Memory B cell (primary cell): ENCODE measurements around the gene LARP1.

Experiments
- ATAC-seq: fragments of 150-1000 bp; cut with Tn5 transposase; 2 replicates; pipeline ENCODE4 v1.10.0; 2021; ENCODE audit warnings: low read depth, mild to moderate bottlenecking, moderate library complexity
- DNase-seq, 2 donors: peaks; one replicate each; pipeline ENCODE4 v3.0.0; 2022; ENCODE audit warnings: low spot score in 2 of 2
- H3K27ac Mint-ChIP-seq: one replicate; pipeline ENCODE4 v1.8.0; 2022; ENCODE audit warnings: mild to moderate bottlenecking, moderate library complexity, mixed read lengths
- H3K27me3 Mint-ChIP-seq: one replicate; pipeline ENCODE4 v1.8.0; 2022; ENCODE audit warnings: mixed read lengths
- H3K36me3 Mint-ChIP-seq: one replicate; pipeline ENCODE4 v1.8.0; 2022; ENCODE audit warnings: mild to moderate bottlenecking, mixed read lengths
- H3K4me1 Mint-ChIP-seq: one replicate; pipeline ENCODE4 v1.8.0; 2022; ENCODE audit warnings: mixed read lengths
- H3K4me3 Mint-ChIP-seq: one replicate; pipeline ENCODE4 v1.8.0; 2022; ENCODE audit warnings: mild to moderate bottlenecking, moderate library complexity, mixed read lengths
- H3K9me3 Mint-ChIP-seq: one replicate; pipeline ENCODE4 v1.8.0; 2022; ENCODE audit warnings: mixed read lengths

LARP1 gene

DNA sequence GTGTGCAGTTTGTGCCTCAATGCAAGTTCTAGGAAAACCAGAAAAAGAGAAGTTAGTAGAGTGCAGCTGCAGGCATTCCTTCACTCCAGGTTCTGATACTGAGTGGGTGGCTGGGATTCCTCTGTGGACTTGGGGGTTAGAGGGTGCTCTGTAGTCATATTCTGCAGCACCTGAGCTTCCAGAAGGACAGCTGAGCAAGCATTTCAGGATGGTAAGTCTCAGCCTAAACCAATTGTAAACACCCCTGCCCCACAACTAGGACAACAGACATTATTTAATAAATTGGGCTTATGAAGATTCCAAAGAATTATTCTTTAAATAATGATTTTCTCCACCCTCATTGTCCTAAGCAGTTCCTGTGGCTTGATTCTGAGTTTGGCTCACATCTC lies 86.1 kb downstream of the LARP1 start:
- Mint-ChIP-seq H3K27ac (no peak overlapping the region), H3K36me3 (peaks cover 2% of the 10 kb centered on the region), H3K4me1 (no peaks in the 10 kb centered on the region), H3K9me3 (no peaks in the 10 kb centered on the region), H3K4me3 (no peak overlapping the region), H3K27me3 (no peaks in the 10 kb centered on the region)
- no peak for DNase-seq
- ATAC-seq, result no peak

- Mint-ChIP-seq H3K36me3 (no peaks in the 10 kb centered on the region), H3K4me3 (no peak overlapping the region), H3K4me1 (no peaks in the 10 kb centered on the region), H3K27me3 (no peaks in the 10 kb centered on the region), H3K27ac (no peak overlapping the region), H3K9me3 (no peaks in the 10 kb centered on the region)
- ATAC-seq (no peak), DNase-seq (no peak)
Observed at GRCh38 chr5:154842689-154843530, 87.7 kb downstream of the LARP1 start.

DNA sequence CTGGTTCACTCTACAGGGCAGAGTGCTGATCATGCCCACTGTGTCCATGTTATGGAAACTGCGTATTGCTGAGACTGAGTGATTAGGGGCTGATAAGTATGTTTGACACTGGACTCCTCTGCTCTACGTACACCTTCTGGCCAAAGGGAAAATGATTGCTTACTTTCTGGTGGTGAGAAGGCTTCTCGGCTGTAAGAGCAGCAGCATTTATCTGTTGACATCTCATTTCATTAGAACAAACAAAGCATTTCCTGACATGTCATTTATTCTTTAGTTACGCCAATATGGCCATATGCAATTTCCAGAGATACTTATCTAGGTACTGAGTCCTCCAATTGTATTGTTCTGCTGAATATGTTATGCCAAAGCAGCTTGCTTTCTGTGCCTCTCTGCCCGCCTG lies 89.6 kb downstream of the LARP1 start:
- no peak overlapping the region for H3K4me3 Mint-ChIP-seq

GRCh38 chr5:154849264-154849785 lies 94.1 kb downstream of the LARP1 start:
- H3K4me1 Mint-ChIP-seq, result no peaks in the 10 kb centered on the region
- no peaks in the 10 kb centered on the region for H3K27me3 Mint-ChIP-seq
- H3K36me3 Mint-ChIP-seq, result no peaks in the 10 kb centered on the region
- H3K27ac Mint-ChIP-seq, result no peak overlapping the region
- DNase-seq (no peak), ATAC-seq (no peak)
- H3K4me3 Mint-ChIP-seq, result no peak overlapping the region
- H3K9me3 Mint-ChIP-seq, result no peaks in the 10 kb centered on the region

More for the DNA sequence above, 89.6 kb downstream of the LARP1 start:
- H3K9me3 Mint-ChIP-seq, result no peaks in the 10 kb centered on the region
- DNase-seq, result no peak
- no peaks in the 10 kb centered on the region for H3K4me1 Mint-ChIP-seq
- no peaks in the 10 kb centered on the region for H3K36me3 Mint-ChIP-seq
- no peaks in the 10 kb centered on the region for H3K27me3 Mint-ChIP-seq
- H3K27ac Mint-ChIP-seq, result no peak overlapping the region
- ATAC-seq, result no peak

GRCh38 chr5:154849791-154850201 lies 94.6 kb downstream of the LARP1 start:
- no peak overlapping the region for H3K27ac Mint-ChIP-seq
- H3K36me3 Mint-ChIP-seq, result no peaks in the 10 kb centered on the region
- H3K9me3 Mint-ChIP-seq, result no peaks in the 10 kb centered on the region
- no peaks in the 10 kb centered on the region for H3K4me1 Mint-ChIP-seq
- no peaks in the 10 kb centered on the region for H3K27me3 Mint-ChIP-seq
- H3K4me3 Mint-ChIP-seq, result no peak overlapping the region
- DNase-seq, result no peak
- ATAC-seq, result no peak

DNA sequence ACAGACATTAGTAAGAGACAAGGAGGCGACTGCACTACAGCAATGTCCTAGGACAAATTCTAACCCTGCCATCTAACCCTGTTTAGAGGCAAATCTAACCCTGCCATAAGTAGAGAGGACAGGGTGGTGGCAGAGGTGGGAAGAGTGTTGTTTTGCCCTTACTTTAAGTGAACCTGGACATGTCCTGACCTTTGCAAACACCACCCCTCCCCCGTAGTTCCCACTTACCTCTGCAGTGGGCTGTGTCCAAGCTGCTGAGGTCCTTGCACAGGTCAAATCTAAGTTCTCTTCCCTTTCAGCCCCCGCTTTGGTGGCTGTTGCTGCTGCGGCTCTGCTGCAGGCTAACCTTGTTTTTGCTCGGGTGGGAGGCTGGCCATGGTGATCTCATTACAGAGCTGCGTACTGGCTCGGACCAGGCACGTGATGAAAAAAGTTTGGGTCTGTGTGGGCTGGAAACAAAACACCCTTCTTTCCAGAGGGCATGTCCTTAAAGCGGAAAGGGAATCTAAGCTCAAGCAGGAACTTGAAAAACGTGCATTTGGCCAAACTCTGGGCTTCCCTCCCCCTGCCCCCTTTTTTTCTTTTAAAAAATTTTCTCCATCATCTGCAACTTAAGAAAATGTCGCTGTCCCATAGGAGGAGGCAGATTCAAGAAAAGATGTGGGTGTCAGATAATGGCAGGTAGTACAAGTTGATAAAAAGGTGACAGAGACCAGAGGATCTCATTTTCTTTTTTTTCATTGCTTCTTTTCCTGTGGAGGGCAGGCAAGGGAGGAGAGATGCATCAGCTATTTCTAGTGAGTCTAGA lies 95.3 kb downstream of the LARP1 start, which contains the start of gene FAXDC2:
Gene FAXDC2 (minus strand): TSS at position 349 of the 808 bp plus-strand sequence. CDS start 12,425 bp downstream, outside the sequence.
- Mint-ChIP-seq H3K36me3 (no peaks in the 10 kb centered on the region), H3K27me3 (no peaks in the 10 kb centered on the region), H3K4me3 (no peak within 1 kb of the TSS), H3K27ac (no peak within 1 kb of the TSS), H3K9me3 (no peaks in the 10 kb centered on the region), H3K4me1 (no peaks in the 10 kb centered on the region)
- ATAC-seq, result no peak
- DNase-seq, result no peak

- Mint-ChIP-seq H3K27ac (no peak overlapping the region), H3K9me3 (no peaks in the 10 kb centered on the region)
- ATAC-seq, result no peak
Observed at GRCh38 chr5:154851351-154851750, 96.2 kb downstream of the LARP1 start.

DNA sequence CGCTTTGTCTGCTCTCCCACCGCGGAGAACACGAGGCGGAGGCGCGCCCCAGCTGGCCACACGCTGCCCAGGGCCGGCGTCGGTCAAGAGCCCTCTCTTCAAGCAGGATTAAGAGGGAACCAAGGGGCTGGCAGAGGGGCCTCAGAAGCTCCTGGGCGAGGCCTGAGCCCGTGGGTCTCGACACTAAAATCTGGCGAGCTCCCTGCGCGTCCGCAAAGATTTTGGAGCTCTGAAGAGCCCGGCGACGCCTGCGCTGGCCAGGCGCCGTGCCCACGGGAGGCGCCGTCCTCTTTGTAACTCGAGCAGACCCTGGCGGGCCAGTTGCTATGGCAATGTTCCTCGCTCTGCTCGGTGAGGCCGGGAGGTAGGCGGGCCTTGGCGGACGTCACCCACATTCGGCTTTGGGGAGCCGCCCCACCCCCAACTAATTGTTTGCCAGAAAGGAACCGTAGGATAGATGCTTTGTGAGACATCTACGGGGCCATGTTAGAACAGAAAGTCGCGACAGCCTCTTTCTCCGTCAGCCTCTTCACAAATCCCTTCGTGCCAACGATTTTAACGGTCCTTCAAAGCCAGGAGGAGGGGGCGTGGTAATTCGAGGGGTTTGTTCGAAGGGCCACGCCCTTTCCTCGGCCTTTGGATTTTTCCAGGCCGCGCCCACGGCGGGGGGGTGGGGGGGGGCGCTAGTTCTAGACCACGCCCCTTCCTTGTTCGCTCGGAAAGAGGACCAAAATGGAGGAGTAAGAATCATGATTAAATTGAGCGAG lies 102.5 kb downstream of the LARP1 start:
- H3K36me3 Mint-ChIP-seq, result peaks cover 3% of the 10 kb centered on the region
- H3K4me3 Mint-ChIP-seq, result peak overlapping the region; percentile 93
- H3K27ac Mint-ChIP-seq, result peak overlapping the region; percentile 94
- no peaks in the 10 kb centered on the region for H3K9me3 Mint-ChIP-seq
- H3K27me3 Mint-ChIP-seq, result no peaks in the 10 kb centered on the region
- DNase-seq (peak; percentile 81 to 82), ATAC-seq (peak; percentile 57)
- H3K4me1 Mint-ChIP-seq, result peaks cover 27% of the 10 kb centered on the region

More at GRCh38 chr5:154851351-154851750, 96.2 kb downstream of the LARP1 start:
- H3K4me1 Mint-ChIP-seq, result no peaks in the 10 kb centered on the region
- no peak overlapping the region for H3K4me3 Mint-ChIP-seq
- H3K36me3 Mint-ChIP-seq, result no peaks in the 10 kb centered on the region
- no peaks in the 10 kb centered on the region for H3K27me3 Mint-ChIP-seq
- no peak for DNase-seq

- DNase-seq (peak; percentile 98), ATAC-seq (peak; percentile 71)
- H3K27ac Mint-ChIP-seq, result peak within 1 kb of the TSS; percentile 94
- H3K9me3 Mint-ChIP-seq, result no peaks in the 10 kb centered on the region
- peak within 1 kb of the TSS; percentile 93 for H3K4me3 Mint-ChIP-seq
- H3K27me3 Mint-ChIP-seq, result no peaks in the 10 kb centered on the region
- H3K36me3 Mint-ChIP-seq, result peaks cover 6% of the 10 kb centered on the region
- peaks cover 34% of the 10 kb centered on the region for H3K4me1 Mint-ChIP-seq
Observed at GRCh38 chr5:154858297-154858971, 103.3 kb downstream of the LARP1 start, which contains the start of gene CNOT8. Gene CNOT8, plus strand, starts transcription at chr5:154858627. Its CDS starts 4,652 bp downstream, at chr5:154863279.

GRCh38 chr5:154858972-154859871 lies 104.0 kb downstream of the LARP1 start:
- peaks cover 6% of the 10 kb centered on the region for H3K36me3 Mint-ChIP-seq
- ATAC-seq (peak; percentile 27), DNase-seq (peak; percentile 17 to 29)
- no peaks in the 10 kb centered on the region for H3K27me3 Mint-ChIP-seq
- H3K4me1 Mint-ChIP-seq, result peaks cover 34% of the 10 kb centered on the region
- peak overlapping the region; percentile 93 for H3K4me3 Mint-ChIP-seq
- peak overlapping the region; percentile 94 for H3K27ac Mint-ChIP-seq
- no peaks in the 10 kb centered on the region for H3K9me3 Mint-ChIP-seq

DNA sequence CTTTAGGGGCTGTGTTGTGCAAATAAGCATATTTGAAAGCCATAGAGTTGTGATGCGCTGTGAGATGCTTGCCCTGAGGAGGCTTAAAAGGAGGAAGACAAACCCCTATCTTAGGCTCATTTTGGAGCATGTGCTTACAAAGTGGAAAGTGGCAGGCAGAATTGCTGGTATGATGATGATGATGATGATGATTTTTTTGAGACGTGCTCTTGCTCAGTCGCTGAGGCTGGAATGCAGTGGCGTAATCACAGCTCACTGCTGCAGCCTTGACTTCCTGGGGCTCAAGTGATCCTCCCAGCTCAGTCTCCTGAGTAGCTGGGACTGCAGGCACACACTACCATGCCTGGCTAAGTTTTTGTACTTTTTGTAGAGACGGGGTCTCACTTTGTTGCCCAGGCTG lies 104.9 kb downstream of the LARP1 start:
- no peaks in the 10 kb centered on the region for H3K27me3 Mint-ChIP-seq
- H3K4me3 Mint-ChIP-seq, result peak overlapping the region; percentile 93
- peaks cover 37% of the 10 kb centered on the region for H3K4me1 Mint-ChIP-seq
- ATAC-seq, result no peak
- no peak for DNase-seq
- peaks cover 9% of the 10 kb centered on the region for H3K36me3 Mint-ChIP-seq
- no peaks in the 10 kb centered on the region for H3K9me3 Mint-ChIP-seq
- H3K27ac Mint-ChIP-seq, result peak overlapping the region; percentile 94

GRCh38 chr5:154860765-154861164 lies 105.6 kb downstream of the LARP1 start:
- Mint-ChIP-seq H3K27me3 (no peaks in the 10 kb centered on the region), H3K27ac (peak overlapping the region; percentile 94), H3K36me3 (peaks cover 13% of the 10 kb centered on the region), H3K4me3 (peak overlapping the region; percentile 93), H3K4me1 (peaks cover 37% of the 10 kb centered on the region), H3K9me3 (no peaks in the 10 kb centered on the region)
- DNase-seq (no peak), ATAC-seq (no peak)
